HUDEP-2 (cell line): Measurements from ENCODE around the gene DDX39A.
"Not testable (repeated sequence)": the region's sequence is repeated elsewhere in the genome, so short reads cannot be mapped to it uniquely, and the experiment has no call there.

Source experiments
- DNase-seq, 76 experiments: peaks; one replicate each; lab custom pipeline; 2025; ENCODE audit not compliant: unreplicated experiment in 76 of 76; lab: John Stamatoyannopoulos, UW

DDX39A gene

GRCh38 chr19:14369399-14370168 lies 49.6 kb downstream of the DDX39A start:
- DNase-seq: peak in 1 of 76 experiments; percentile 26

GRCh38 chr19:14368011-14368513 lies 51.1 kb downstream of the DDX39A start:
- DNase-seq: peak in 1 of 76 experiments; percentile 21

GRCh38 chr19:14367016-14367415 lies 52.1 kb downstream of the DDX39A start:
- no peak for DNase-seq

- peak in 62 of 76 experiments; percentile 23 to 80 (median 53) for DNase-seq
Observed at GRCh38 chr19:14366529-14366928, 52.6 kb downstream of the DDX39A start.

GRCh38 chr19:14364098-14364443 lies 55.1 kb downstream of the DDX39A start:
- not testable (repeated sequence) for DNase-seq

GRCh38 chr19:14363183-14364097 lies 55.7 kb downstream of the DDX39A start:
- DNase-seq: peak in 35 of 76 experiments; percentile 22 to 74 (median 43)

GRCh38 chr19:14361824-14362223 lies 57.3 kb downstream of the DDX39A start:
- peak in 15 of 76 experiments; percentile 10 to 43 (median 22) for DNase-seq
